Stimulated activated naive CD4-positive, alpha-beta T cell (primary cell): ENCODE data around the gene GALNT17.

Experiments
- DNase-seq, 6 experiments: peaks; one replicate each; lab custom pipeline; 2025; lab: John Stamatoyannopoulos, UW

Gene GALNT17

GRCh38 chr7:71132127-71132376, at the start of gene GALNT17:
GALNT17 (plus strand) TSS chr7:71132144.
- no peak for DNase-seq

GRCh38 chr7:71095266-71095860, 36.6 kb upstream of the GALNT17 start:
- no peak for DNase-seq

DNA sequence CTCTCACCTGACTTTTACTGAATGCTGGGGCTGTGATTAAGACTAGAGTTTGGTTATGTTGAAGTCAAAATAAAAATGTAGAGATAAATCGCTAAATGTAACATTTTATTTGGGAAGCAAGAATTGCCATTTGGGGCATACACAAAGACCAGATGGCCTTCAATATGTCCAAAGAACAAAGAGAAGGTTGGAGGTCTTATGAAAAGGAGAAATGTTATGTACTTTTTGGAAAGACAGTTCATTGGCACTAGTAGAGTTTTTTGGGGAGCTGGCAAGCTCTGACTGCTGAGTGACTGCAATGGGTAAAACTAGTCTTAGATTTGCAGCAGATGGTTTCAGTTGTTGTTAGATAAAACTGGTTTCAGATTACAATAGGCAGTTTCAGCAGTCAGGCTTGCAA, 35.6 kb upstream of the GALNT17 start:
- DNase-seq, result no peak

DNA sequence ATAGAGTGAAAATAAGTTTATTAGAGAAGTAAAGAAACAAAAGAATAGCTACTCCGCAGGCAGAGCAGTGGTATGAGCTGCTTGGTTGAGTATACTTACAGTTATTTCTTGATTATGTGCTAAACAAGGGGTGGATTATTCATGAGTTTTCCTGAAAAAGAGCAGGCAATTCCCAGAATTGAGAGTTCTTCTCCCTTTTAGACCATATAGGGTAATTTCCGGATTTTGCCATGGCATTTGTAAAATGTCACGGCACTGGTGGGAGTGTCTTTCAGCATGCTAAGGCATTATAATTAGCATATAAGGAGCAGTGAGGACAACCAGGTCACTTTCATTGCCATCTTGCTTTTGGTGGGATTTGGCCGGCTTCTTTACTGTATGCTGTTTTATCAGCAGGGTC, 25.7 kb upstream of the GALNT17 start:
- no peak for DNase-seq

DNA sequence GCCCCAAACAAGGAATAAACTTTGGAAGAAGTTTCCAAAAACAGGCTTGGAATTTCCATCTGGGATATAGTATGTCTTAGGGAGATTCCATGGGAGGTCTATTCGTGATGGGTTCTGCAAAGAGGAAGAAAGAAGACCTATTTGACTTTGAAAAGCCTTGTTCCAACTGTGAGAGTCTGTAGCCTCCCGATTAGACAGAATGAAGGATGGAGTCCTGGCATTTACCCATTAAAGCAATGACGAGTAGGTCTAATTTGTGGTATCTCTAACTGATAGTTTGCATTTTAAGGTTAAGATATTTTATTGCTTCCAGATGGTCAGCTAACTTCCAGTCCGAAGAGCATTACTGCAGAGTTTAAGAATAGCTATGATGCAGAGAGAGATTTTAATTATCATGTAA, 19.5 kb upstream of the GALNT17 start:
- DNase-seq, result no peak

DNA sequence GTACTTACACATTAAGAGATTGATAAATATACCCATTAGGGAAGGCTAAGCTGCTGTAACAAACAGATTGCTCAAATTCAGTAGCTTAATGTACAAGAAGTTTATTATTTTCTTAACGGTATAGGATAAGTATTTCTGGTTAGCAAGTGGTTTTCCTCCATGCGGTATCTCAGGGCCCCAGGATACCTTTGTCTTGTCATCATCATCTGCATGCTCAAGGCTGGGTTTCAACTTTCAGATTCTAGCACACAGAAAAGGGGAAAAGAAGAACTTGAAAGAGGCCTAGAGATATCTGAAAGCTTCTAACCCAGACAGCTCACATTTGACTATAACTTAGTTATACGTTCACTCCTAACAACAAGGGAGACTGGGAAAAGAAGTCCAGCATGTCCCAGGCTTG, 11.8 kb upstream of the GALNT17 start:
- DNase-seq, result no peak

- DNase-seq, result no peak
Observed at GRCh38 chr7:71129126-71129525, 2.8 kb upstream of the GALNT17 start.

- DNase-seq, result no peak
Observed at GRCh38 chr7:71130031-71130679, 1.8 kb upstream of the GALNT17 start.

- no peak for DNase-seq
Observed at GRCh38 chr7:71131256-71132126, 453 bp upstream of the GALNT17 start.

- no peak for DNase-seq
Observed at GRCh38 chr7:71132377-71133231, 660 bp downstream of the GALNT17 start.

DNA sequence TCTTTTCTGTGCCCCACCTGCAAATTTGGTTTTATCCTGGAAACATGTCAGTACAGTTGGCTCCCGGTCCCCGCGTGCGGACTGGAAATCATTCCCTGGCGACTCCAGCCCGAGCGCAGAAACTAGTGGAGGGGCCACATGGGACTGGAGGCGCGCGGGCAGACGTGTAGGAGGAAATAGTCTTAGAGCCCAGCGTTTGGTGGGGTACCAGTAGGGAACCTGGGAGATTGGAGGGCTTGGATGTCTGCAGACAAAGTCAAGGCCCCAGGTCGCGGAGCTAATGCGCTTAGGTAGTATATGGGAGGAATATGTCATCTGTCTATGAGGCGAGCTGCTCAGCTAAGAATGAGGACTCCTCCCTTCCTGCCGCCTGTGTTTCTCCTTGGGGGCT, 1.3 kb downstream of the GALNT17 start:
- no peak for DNase-seq

DNA sequence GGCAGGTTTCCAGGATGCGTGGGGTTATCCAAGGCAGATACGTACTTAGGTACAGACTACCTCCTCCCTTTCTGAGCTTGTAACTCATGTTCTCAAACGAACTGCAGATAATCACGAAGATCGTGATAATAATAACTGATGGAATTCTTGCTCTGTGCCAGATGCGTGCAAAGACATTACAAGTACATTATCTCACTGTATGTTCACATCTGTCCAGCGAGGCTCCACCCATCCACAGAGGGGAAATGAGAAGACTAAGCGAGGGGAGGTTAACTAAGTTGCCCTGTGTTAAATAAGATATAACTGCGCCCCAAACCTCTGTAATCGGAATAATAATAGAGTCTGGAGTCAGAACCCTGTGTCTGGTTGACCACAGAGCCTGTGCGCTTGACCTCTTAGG, 1.9 kb downstream of the GALNT17 start:
- no peak for DNase-seq

- DNase-seq, result no peak
Observed at GRCh38 chr7:71135116-71135515, 3.2 kb downstream of the GALNT17 start.

- no peak for DNase-seq
Observed at GRCh38 chr7:71135663-71136062, 3.7 kb downstream of the GALNT17 start.

DNA sequence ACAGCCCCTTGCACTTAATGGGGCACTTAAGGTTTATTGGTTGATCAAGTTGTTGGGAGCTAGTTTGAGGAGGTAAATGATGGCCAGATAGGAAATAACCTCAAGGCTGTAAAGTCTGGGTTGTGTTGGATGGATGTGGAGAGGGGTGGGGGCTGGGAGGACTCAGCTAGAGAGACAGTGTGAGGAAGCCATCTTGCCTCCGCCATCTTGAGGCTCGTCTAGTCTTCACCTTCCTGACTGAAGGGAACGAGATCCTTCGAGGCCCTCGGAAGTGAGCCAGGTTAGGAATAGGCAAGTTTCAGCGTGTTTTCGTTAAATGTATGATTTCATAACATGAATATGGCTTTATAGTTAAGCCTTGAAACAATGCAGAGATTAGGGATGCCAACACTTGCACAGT, 5.5 kb downstream of the GALNT17 start:
- no peak for DNase-seq

GRCh38 chr7:71140264-71140663, 8.3 kb downstream of the GALNT17 start:
- no peak for DNase-seq

GRCh38 chr7:71144963-71145362, 13.0 kb downstream of the GALNT17 start:
- no peak for DNase-seq

DNA sequence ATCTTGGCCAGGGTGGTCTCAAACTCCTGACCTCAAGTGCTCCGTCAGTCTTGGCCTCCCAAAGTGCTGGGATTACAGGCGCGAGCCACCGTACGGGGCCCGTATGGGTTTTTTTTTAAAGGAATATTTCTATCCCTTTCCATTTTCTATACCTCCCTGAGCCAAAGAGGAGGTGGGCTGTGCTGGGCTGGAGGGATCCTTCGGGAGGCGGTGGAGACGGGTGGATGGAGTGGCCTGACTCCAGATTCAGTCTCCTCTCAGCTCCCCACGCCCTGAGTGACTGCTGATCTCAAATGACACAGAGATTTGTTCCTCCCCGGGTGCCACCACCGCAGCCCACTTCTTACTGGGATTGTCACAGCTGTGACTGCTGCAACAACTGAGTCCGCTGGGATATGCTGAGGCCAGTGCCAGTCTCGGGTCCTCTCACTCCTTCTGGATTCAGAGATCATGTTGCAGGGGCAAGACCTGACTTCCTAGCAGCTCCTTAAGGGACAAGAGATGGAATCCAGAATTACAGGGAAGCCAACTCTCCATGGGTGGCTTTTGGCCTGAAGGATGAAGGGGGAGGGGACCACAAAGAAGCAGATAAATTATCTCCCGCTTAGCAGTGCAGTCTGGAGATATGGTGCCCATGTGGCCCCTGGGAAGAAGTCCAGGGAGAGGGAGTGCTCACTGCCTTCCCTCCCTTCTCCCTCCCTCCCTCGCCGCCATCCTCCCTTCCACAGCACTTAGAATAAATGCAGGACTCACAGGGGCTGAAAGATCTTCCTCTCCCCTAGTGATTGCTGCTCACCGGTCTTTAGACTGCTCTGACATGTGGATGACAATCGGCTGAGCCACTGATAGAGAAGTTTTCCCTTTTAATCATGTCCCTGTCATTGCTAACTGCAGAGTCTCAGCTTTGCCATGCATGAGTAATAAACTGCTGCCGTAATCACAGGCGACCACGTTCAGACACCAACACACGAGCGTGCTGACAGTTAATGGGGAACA, 14.3 kb downstream of the GALNT17 start:
- DNase-seq, result no peak

GRCh38 chr7:71148098-71148497, 16.2 kb downstream of the GALNT17 start:
- no peak for DNase-seq

- no peak for DNase-seq
Observed at GRCh38 chr7:71155236-71155635, 23.3 kb downstream of the GALNT17 start.

- no peak for DNase-seq
Observed at GRCh38 chr7:71157757-71158156, 25.8 kb downstream of the GALNT17 start.
